GM12874 (cell line): Measurements from ENCODE around the gene BANF2.

Experiments used
- TF ChIP-seq, protein P1 (sequence below): IDR thresholded peaks from 2 replicates; pipeline ENCODE4 v1.5.1; 2011; ENCODE audit warnings: low read depth, mild to moderate bottlenecking, control low read depth, low read length, moderate library complexity; ENCODE audit not compliant: insufficient read depth

BANF2 gene

DNA sequence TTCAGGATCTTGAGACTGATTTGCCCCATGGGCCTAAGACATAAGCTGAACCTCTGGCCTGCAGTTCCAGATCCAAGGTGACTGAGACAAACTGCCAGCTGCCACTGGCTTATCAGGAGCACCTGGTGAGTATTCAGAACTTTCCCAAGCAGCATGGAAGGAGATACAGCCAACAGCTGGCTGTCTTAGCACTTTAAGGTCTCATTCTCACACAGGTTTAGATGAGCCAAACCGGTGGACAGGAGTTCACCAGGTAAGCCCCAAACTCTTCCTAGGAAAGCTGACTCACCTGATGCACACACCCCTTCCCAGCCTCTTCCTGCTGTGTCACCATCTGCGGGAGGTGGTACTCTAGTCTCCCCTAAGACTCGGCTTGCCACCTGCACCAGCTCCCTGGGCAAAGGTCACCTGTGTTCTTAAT, at the start of gene BANF2:
Gene BANF2 (plus strand): TSS at position 36 of the 421 bp plus-strand sequence. CDS start 25,060 bp downstream, outside the sequence.
- TF ChIP-seq, protein P1, sequence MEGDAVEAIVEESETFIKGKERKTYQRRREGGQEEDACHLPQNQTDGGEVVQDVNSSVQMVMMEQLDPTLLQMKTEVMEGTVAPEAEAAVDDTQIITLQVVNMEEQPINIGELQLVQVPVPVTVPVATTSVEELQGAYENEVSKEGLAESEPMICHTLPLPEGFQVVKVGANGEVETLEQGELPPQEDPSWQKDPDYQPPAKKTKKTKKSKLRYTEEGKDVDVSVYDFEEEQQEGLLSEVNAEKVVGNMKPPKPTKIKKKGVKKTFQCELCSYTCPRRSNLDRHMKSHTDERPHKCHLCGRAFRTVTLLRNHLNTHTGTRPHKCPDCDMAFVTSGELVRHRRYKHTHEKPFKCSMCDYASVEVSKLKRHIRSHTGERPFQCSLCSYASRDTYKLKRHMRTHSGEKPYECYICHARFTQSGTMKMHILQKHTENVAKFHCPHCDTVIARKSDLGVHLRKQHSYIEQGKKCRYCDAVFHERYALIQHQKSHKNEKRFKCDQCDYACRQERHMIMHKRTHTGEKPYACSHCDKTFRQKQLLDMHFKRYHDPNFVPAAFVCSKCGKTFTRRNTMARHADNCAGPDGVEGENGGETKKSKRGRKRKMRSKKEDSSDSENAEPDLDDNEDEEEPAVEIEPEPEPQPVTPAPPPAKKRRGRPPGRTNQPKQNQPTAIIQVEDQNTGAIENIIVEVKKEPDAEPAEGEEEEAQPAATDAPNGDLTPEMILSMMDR, result no peak

- TF ChIP-seq, protein P1, result no peak
Measured at GRCh38 chr20:17650301-17651128, 49.3 kb upstream of the BANF2 start.

DNA sequence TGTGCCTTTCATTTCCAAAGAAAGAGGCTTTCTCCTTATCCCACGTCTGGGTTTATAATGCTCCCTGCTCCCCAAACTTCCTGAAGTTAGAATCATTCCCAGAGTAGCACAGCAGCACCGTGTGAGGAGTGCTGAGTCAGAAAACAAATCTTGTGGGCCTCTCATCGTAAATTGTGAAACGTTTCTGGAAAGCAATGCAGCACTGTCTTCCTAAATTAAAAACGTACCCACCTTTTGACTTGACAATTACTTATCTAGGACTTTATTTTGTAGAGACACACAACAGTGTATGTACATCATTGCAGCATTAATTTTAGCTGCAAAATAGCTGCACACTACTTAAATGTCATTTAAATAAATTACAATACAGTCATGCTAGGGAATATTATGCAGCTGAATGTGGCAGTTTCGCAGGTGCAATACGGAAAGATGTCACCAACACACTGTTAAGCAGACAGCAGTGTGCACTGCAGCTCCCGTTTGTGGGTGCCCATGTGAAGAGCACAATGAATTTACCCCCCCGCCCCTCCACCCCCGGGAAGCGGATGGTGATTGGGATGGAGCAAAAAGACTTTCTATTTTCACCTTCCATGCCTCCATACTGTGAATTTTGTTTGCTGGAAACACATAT, 48.5 kb upstream of the BANF2 start:
- TF ChIP-seq, protein P1, result no peak

GRCh38 chr20:17651760-17652388, 47.9 kb upstream of the BANF2 start:
- TF ChIP-seq, protein P1, result no peak

- TF ChIP-seq, protein P1, result no peak
Measured at GRCh38 chr20:17652411-17652810, 47.4 kb upstream of the BANF2 start.

DNA sequence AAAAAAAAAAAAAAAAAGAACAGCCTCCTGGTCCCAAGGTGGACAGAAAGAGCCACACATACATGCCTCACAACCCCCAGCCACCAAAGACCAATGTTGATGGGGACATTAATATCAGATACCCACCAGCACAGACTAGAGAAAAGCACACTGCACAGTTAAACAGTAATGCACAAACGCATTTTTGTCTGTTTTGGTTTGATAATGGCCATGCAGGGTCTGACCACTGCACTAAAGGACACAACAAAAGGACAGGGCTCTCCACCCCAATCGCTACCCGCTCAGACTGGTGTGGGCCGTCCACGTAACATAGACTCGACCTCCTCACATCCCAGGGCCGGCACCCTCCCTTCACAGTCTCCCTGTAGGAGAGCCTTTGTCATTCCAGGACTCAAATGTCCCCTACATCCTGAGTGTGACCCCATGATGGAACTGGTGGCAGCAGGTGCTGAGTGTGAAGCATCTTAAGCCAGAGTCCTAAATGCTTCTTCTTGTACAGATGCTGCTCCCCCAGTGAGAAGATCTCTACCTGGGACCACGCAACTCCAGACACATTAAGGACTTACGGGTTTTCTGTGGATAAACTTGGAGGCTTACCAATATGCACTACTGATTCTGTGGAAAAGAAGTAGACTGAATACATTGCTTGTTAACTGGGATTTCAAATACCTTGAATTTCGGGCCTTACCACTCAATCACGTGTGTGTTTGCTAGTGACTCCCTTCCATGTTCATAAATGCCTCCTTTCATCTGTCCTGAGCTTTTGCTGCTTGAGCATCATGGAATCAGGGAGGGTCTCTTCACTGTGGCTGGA, 45.7 kb upstream of the BANF2 start:
- TF ChIP-seq, protein P1, result no peak
